A549 (cell line): Measurements from ENCODE around the gene RALGPS2. TPM values are rescaled to one million over a fixed set of nuclear protein-coding genes. Genes with fewer than 3 reads are reported as not detected.
A peak's percentile ranks its signal among the peaks of the same experiment; 100 is the strongest.

Source experiments
- ATAC-seq, 2 experiments: fragments of 200-7000 bp in 1 of 2; fragments of >200 bp in 1 of 2; cut with Nextera tagmentation in 1 of 2; cut with Tn5 transposase in 1 of 2; 3 replicates each; pipeline versions ENCODE4 v1.8.0 to v1.9.1; 2018 to 2020; ENCODE audit warnings: mild to moderate bottlenecking in 1 of 2, moderate library complexity in 1 of 2
- CTCF ChIA-PET: fragments of 300-600 bp; sonication (Branson Sonifier 250); formaldehyde crosslinking; extraction: SDS; loops from one replicate; lab custom pipeline; 2021; ENCODE audit warnings: antibody characterized with exemption, inconsistent platforms; lab: Yijun Ruan, JAX
- POLR2A ChIA-PET: fragments of 350-600 bp; formaldehyde crosslinking; extraction: SDS; loops from one replicate; lab custom pipeline; 2021; ENCODE audit warnings: antibody characterized with exemption, inconsistent platforms; lab: Yijun Ruan, JAX
- DNase-seq, 2 experiments: peaks; one replicate each; pipeline versions ENCODE4 v3.0.0 to v3.0.0-alpha.2; 2011 to 2016; ENCODE audit warnings: low read depth in 1 of 2, low spot score in 1 of 2
- FAIRE-seq: peaks from 2 replicates; lab custom pipeline; 2011; peaks lifted over from hg19 to GRCh38; lab: Jason Lieb, UNC
- H3K27ac ChIP-seq, 2 experiments: fragments of >200 bp; sonication (Bioruptor Twin); formaldehyde crosslinking; 3 replicates each; pipeline ENCODE4 v1.5.1; 2016 to 2017
- H3K4me1 ChIP-seq: fragments of >200 bp; sonication (Bioruptor Twin); formaldehyde crosslinking; 3 replicates; pipeline ENCODE4 v1.6.1; 2016
- H3K4me2 ChIP-seq: fragments of >200 bp; sonication (Bioruptor Twin); formaldehyde crosslinking; 3 replicates; pipeline ENCODE4 v1.6.1; 2016
- H3K4me3 ChIP-seq: fragments of >200 bp; sonication (Bioruptor Twin); formaldehyde crosslinking; 3 replicates; pipeline ENCODE4 v1.5.1; 2016
- H3K9me3 ChIP-seq: fragments of >200 bp; sonication (Bioruptor Twin); formaldehyde crosslinking; 3 replicates; pipeline ENCODE4 v1.6.1; 2016
- CBX2 ChIP-seq: fragments of 200-600 bp; sonication (generic); IDR thresholded peaks from 2 replicates; pipeline ENCODE4 v1.6.1; 2016; ENCODE audit warnings: low read depth, mild to moderate bottlenecking, borderline replicate concordance
- CEBPB ChIP-seq, 2 experiments: fragments of >200 bp in 1 of 2; sonication (Bioruptor Twin) in 1 of 2; formaldehyde crosslinking in 1 of 2; IDR thresholded peaks; 2 replicates each; pipeline ENCODE4 v1.6.1; 2012 to 2016
- CHD2 ChIP-seq: fragments of 150-350 bp; IDR thresholded peaks from 2 replicates; pipeline ENCODE4 v1.6.1; 2014; ENCODE audit warnings: low read length; ENCODE audit not compliant: partially characterized antibody
- CTCF ChIP-seq: fragments of >200 bp; sonication (Bioruptor Twin); formaldehyde crosslinking; IDR thresholded peaks from 3 replicates; pipeline ENCODE4 v1.5.1; 2016
- E2F6 ChIP-seq: IDR thresholded peaks from 2 replicates; pipeline ENCODE4 v1.6.1; 2012; ENCODE audit warnings: low read depth, borderline replicate concordance
- ELK1 ChIP-seq: fragments of 150-350 bp; IDR thresholded peaks from 2 replicates; pipeline ENCODE4 v1.6.1; 2014; ENCODE audit warnings: low read depth, mild to moderate bottlenecking, low read length
- FOSL2 ChIP-seq, 2 experiments: fragments of 450-650 bp in 1 of 2; fragments of >200 bp in 1 of 2; sonication (Bioruptor Twin) in 1 of 2; formaldehyde crosslinking; IDR thresholded peaks; 2 replicates each; pipeline versions ENCODE4 v1.5.0 to v1.6.1; 2016 to 2020; ENCODE audit warnings: mild to moderate bottlenecking in 1 of 2, moderate library complexity in 1 of 2
- HMGXB4 ChIP-seq: fragments of 250-450 bp; sonication (Bioruptor Pico); IDR thresholded peaks from 2 replicates; pipeline ENCODE4 v1.5.0; 2021; ENCODE audit warnings: mild to moderate bottlenecking, moderate library complexity, borderline replicate concordance
- HOXA7 ChIP-seq: fragments of 250-450 bp; sonication (Bioruptor Pico); IDR thresholded peaks from 2 replicates; pipeline ENCODE4 v1.5.0; 2020; ENCODE audit warnings: mild to moderate bottlenecking, moderate library complexity
- JUNB ChIP-seq: fragments of >200 bp; sonication (Bioruptor Twin); formaldehyde crosslinking; IDR thresholded peaks from 2 replicates; pipeline ENCODE4 v1.6.1; 2016
- MAZ ChIP-seq: fragments of 150-350 bp; IDR thresholded peaks from 2 replicates; pipeline ENCODE4 v1.6.1; 2014; ENCODE audit warnings: antibody characterized with exemption, low read depth, low read length, borderline replicate concordance
- MYC ChIP-seq: IDR thresholded peaks from 2 replicates; pipeline ENCODE4 v1.6.1; 2012; ENCODE audit warnings: mild to moderate bottlenecking, inconsistent platforms, low read length, improper control_type of control experiment, borderline replicate concordance
- RAD21 ChIP-seq, 2 experiments: fragments of >200 bp in 1 of 2; sonication (Bioruptor Twin) in 1 of 2; formaldehyde crosslinking in 1 of 2; IDR thresholded peaks in 1 of 2; conservative IDR thresholded peaks in 1 of 2; 2 replicates in 1 of 2; 3 replicates in 1 of 2; pipeline ENCODE4 v1.6.1; 2012 to 2018; ENCODE audit warnings: inconsistent platforms in 1 of 2
- RARB ChIP-seq: fragments of 250-450 bp; sonication (Bioruptor Pico); IDR thresholded peaks from 2 replicates; pipeline ENCODE4 v1.8.0; 2021; ENCODE audit warnings: mild to moderate bottlenecking, moderate library complexity
- SMC3 ChIP-seq: fragments of >200 bp; sonication (Bioruptor Twin); formaldehyde crosslinking; IDR thresholded peaks from 3 replicates; pipeline ENCODE4 v1.6.1; 2018; ENCODE audit warnings: inconsistent platforms
- SREBF2 ChIP-seq: fragments of 450-650 bp; IDR thresholded peaks from 2 replicates; pipeline ENCODE4 v1.6.1; 2014; ENCODE audit warnings: mild to moderate bottlenecking, moderate library complexity
- WGBS: methylation state at CpG from one replicate; pipeline ENCODE4 v1.1.6; 2017; ENCODE audit errors: missing lambda C conversion rate; 5-methylcytosine and 5-hydroxymethylcytosine counted together
- polyA plus RNA-seq, 4 experiments: library from polyadenylated mRNA; depleted of rRNA in 3 of 4; stranded (reverse); fragments of >200 nt; fragmentation: RNase III in 1 of 4; extraction: RNeasy Plus Mini Kit Qiagen cat#74134 plus additional on column Dnase treatment in 1 of 4; gene quantifications; 2 replicates in 3 of 4; 3 replicates in 1 of 4; pipeline ENCODE4 v1.2.3, GENCODE V29; 2011 to 2017
- TF ChIP-seq, protein P1 (sequence below): IDR thresholded peaks from 2 replicates; pipeline ENCODE4 v1.6.1; 2012

Gene RALGPS2
- polyA plus RNA-seq, 2 of the 4 experiments (the other 2 are of a cell fraction) = 11.8 to 18.6 TPM

GRCh38 chr1:178768423-178768822 is 43.4 kb downstream of the RALGPS2 start:
- TF ChIP-seq RAD21 (conservative IDR thresholded peaks at IDR 0.05 in 1 of 2, IDR thresholded peaks at IDR 0.05 in 1 of 2) (peak in 1 of 2 experiments; percentile 25; a peak in 2 of 5 replicates), CTCF (peak; percentile 14; the same call in 2 of the 3 replicates), CEBPB (IDR thresholded peaks at IDR 0.05) (no peak)
- TF ChIP-seq, all 56 proteins: peak for 2
- peak in 1 of 2 experiments; percentile 32 for DNase-seq
- ATAC-seq = peak in 1 of 2 experiments; percentile 33; a peak in 3 of 6 replicates
- Histone ChIP-seq H3K4me1 (no peaks in the 10 kb centered on the region), H3K9me3 (peaks cover 46% of the 10 kb centered on the region), H3K27ac (no peak overlapping the region), H3K4me3 (no peak overlapping the region), H3K4me2 (no peak overlapping the region)
- POLR2A ChIA-PET = no interaction called here
- no peak for FAIRE-seq
- CTCF ChIA-PET = interaction anchor here (1.2 to 1.7 kb wide), 3 partner anchors 15 to 234 kb away, joined by 3 to 11 read pairs (median 4); no protein-coding TSS in a partner anchor
- 34% methylated on average over 4 of the region's 4 CpGs for WGBS

DNA sequence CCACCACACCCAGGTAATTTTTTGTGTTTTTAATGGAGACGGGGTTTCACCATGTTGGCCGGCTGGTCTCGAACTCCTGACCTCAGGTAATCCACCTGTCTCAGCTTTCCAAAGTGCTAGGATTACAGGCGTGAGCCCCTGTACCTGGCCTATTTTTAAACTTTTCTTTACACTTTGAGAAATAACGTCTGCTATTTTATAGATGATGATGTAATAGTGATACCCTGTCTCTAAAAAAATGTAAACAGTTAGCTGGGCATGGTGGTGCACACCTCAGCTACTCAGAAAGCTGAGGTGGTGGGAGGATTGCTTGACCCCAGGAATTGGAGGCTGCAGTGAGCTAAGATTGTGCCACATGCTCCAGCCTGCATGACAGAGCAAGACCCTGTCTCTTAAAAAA is 47.9 kb downstream of the RALGPS2 start:
- no peak overlapping the region for H3K27ac ChIP-seq
- no peak overlapping the region for H3K4me2 ChIP-seq
- TF ChIP-seq MYC (no peak), HOXA7 (CRISPR knock-in tag) (no peak), CHD2 (no peak), ELK1 (no peak), CBX2 (no peak), RARB (CRISPR knock-in tag) (no peak), MAZ (no peak), SMC3 (no peak), E2F6 (no peak), HMGXB4 (no peak), JUNB (no peak), FOSL2 (IDR thresholded peaks at IDR 0.05) (no peak), FOSL2 (CRISPR knock-in tag; IDR thresholded peaks at IDR 0.05) (no peak), SREBF2 (no peak)
- TF ChIP-seq, protein P1, sequence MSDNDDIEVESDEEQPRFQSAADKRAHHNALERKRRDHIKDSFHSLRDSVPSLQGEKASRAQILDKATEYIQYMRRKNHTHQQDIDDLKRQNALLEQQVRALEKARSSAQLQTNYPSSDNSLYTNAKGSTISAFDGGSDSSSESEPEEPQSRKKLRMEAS = no peak
- DNase-seq = no peak
- H3K4me3 ChIP-seq = no peak overlapping the region
- CTCF ChIA-PET = interaction anchor here (0.6 to 5.4 kb wide), 5 partner anchors 80 to 425 kb away, joined by 3 to 61 read pairs (median 5); no protein-coding TSS in a partner anchor
- FAIRE-seq = no peak
- POLR2A ChIA-PET = no interaction called here
- ATAC-seq = no peak
- 75% methylated on average over 5 of the region's 5 CpGs for WGBS
- peaks cover 23% of the 10 kb centered on the region for H3K9me3 ChIP-seq
- no peaks in the 10 kb centered on the region for H3K4me1 ChIP-seq
